ENCODE data around the gene ZNF778. TPM values are rescaled to one million over a fixed set of nuclear protein-coding genes. Genes with fewer than 3 reads are reported as not detected.
"Not testable (repeated sequence)": the region's sequence is repeated elsewhere in the genome, so short reads cannot be mapped to it uniquely, and the experiment has no call there.

The ZNF778 gene
- total RNA-seq, 1 donor from 2014 or later, result 8.7 TPM

GRCh38 chr16:89257281-89257731, 39.8 kb downstream of the ZNF778 start:
- peak overlapping the region; percentile 63 for H3K4me3 ChIP-seq
- intact Hi-C loops (cut with micrococcal nuclease), result no loop called here
- peaks cover 2% of the 10 kb centered on the region for H3K9me3 ChIP-seq (replicated peaks)
- no peaks in the 10 kb centered on the region for H3K36me3 ChIP-seq
- no peak for TF ChIP-seq CTCF (IDR thresholded peaks at IDR 0.05; ENCODE audit: borderline replicate concordance)
- H3K27me3 ChIP-seq (ENCODE audit: low read depth), result peaks cover 21% of the 10 kb centered on the region
- DNase-seq, result no peak
- no peak overlapping the region for H3K27ac ChIP-seq (replicated peaks)
- H3K4me1 ChIP-seq, result peaks cover 14% of the 10 kb centered on the region

- peak overlapping the region; percentile 63 for H3K4me3 ChIP-seq
- peaks cover 14% of the 10 kb centered on the region for H3K4me1 ChIP-seq
- DNase-seq, result no peak
- H3K27me3 ChIP-seq (ENCODE audit: low read depth), result peaks cover 21% of the 10 kb centered on the region
- H3K9me3 ChIP-seq (replicated peaks), result peaks cover 6% of the 10 kb centered on the region
- no peak for TF ChIP-seq CTCF (IDR thresholded peaks at IDR 0.05; ENCODE audit: borderline replicate concordance)
- no peaks in the 10 kb centered on the region for H3K36me3 ChIP-seq
- no peak overlapping the region for H3K27ac ChIP-seq (replicated peaks)
- intact Hi-C loops (cut with micrococcal nuclease), result no loop called here
These were observed 40.4 kb downstream of the ZNF778 start for GRCh38 chr16:89257757-89258465.

GRCh38 chr16:89259901-89260300, 42.4 kb downstream of the ZNF778 start:
- intact Hi-C loops (cut with micrococcal nuclease); H3K9me3 ChIP-seq (replicated peaks): not testable (repeated sequence)

GRCh38 chr16:89261691-89262563, 44.4 kb downstream of the ZNF778 start:
- no peak for TF ChIP-seq CTCF (IDR thresholded peaks at IDR 0.05; ENCODE audit: borderline replicate concordance)
- Histone ChIP-seq H3K9me3 (replicated peaks) (peaks cover 6% of the 10 kb centered on the region), H3K4me1 (peaks cover 8% of the 10 kb centered on the region), H3K27me3 (ENCODE audit: low read depth) (peaks cover 13% of the 10 kb centered on the region), H3K36me3 (peaks cover 16% of the 10 kb centered on the region), H3K4me3 (peak overlapping the region; percentile 15), H3K27ac (replicated peaks) (peak overlapping the region; percentile 30)
- intact Hi-C loops (cut with micrococcal nuclease), result no loop called here
- DNase-seq, result no peak

More at GRCh38 chr16:89259901-89260300, 42.4 kb downstream of the ZNF778 start:
- not testable (repeated sequence) for H3K4me3 ChIP-seq; H3K36me3 ChIP-seq; DNase-seq; H3K27ac ChIP-seq (replicated peaks)
- peaks cover 21% of the 10 kb centered on the region for H3K27me3 ChIP-seq (ENCODE audit: low read depth)
- peaks cover 14% of the 10 kb centered on the region for H3K4me1 ChIP-seq

- DNase-seq, result no peak
- intact Hi-C loops (cut with micrococcal nuclease), result no loop called here
- TF ChIP-seq CTCF (IDR thresholded peaks at IDR 0.05; ENCODE audit: borderline replicate concordance), result no peak
- H3K27ac ChIP-seq (replicated peaks), result no peak overlapping the region
- no peak overlapping the region for H3K4me3 ChIP-seq
- peaks cover 38% of the 10 kb centered on the region for H3K36me3 ChIP-seq
- no peaks in the 10 kb centered on the region for H3K27me3 ChIP-seq (ENCODE audit: low read depth)
- no peaks in the 10 kb centered on the region for H3K4me1 ChIP-seq
- peaks cover 6% of the 10 kb centered on the region for H3K9me3 ChIP-seq (replicated peaks)
These were observed 47.5 kb downstream of the ZNF778 start for GRCh38 chr16:89264800-89265550.
